WTC11 (cell line): ENCODE data around the gene GALNT9. TPM values are rescaled to one million over a fixed set of nuclear protein-coding genes. Genes with fewer than 3 reads are reported as not detected.

ENCODE experiments used
- ATAC-seq: fragments of 200-7000 bp; cut with Tn5 transposase; 2 replicates; pipeline ENCODE4 v1.10.0; 2021; ENCODE audit warnings: mild to moderate bottlenecking, moderate library complexity
- CTCF ChIA-PET: fragments of 300-600 bp; sonication (Branson Sonifier 250); formaldehyde crosslinking; loops from one replicate; lab custom pipeline; 2021; ENCODE audit warnings: antibody characterized with exemption; lab: Charles Lee
- POLR2A ChIA-PET: fragments of 350-600 bp; sonication (Branson Sonifier 250); formaldehyde crosslinking; loops from one replicate; lab custom pipeline; 2021; ENCODE audit warnings: antibody characterized with exemption; lab: Charles Lee
- DNase-seq: peaks from one replicate; pipeline ENCODE4 v3.0.0; 2021; ENCODE audit warnings: low spot score
- H3K27ac Mint-ChIP-seq: 2 replicates; pipeline ENCODE4 v1.8.0; 2021; ENCODE audit warnings: mixed read lengths
- H3K27me3 Mint-ChIP-seq: 2 replicates; pipeline ENCODE4 v1.8.0; 2021; ENCODE audit warnings: low read depth, mild to moderate bottlenecking, moderate library complexity, mixed read lengths
- H3K36me3 Mint-ChIP-seq: 2 replicates; pipeline ENCODE4 v1.8.0; 2021; ENCODE audit warnings: mixed read lengths
- H3K4me1 Mint-ChIP-seq: 2 replicates; pipeline ENCODE4 v1.8.0; 2022; ENCODE audit warnings: mixed read lengths
- H3K4me3 Mint-ChIP-seq: 2 replicates; pipeline ENCODE4 v1.8.0; 2021; ENCODE audit warnings: mild to moderate bottlenecking, moderate library complexity, mixed read lengths
- H3K9me3 Mint-ChIP-seq: 2 replicates; pipeline ENCODE4 v1.8.0; 2021; ENCODE audit warnings: mixed read lengths
- GTF2I ChIP-seq: fragments of 250-450 bp; sonication (Bioruptor Pico); conservative IDR thresholded peaks from 2 replicates; pipeline ENCODE4 v1.4.0; 2021; ENCODE audit warnings: mild to moderate bottlenecking
- HMGA2 ChIP-seq: fragments of 250-450 bp; sonication (Bioruptor Pico); IDR thresholded peaks from 2 replicates; pipeline ENCODE4 v1.4.0; 2021; ENCODE audit warnings: mild to moderate bottlenecking, moderate library complexity
- KAT7 ChIP-seq: sonication (generic); formaldehyde crosslinking; IDR thresholded peaks from 2 replicates; pipeline ENCODE4 v1.8.1; 2023; ENCODE audit warnings: missing genetic modification reagents, mild to moderate bottlenecking, borderline replicate concordance
- NFE2L1 ChIP-seq: sonication (generic); formaldehyde crosslinking; IDR thresholded peaks from 2 replicates; pipeline ENCODE4 v1.8.1; 2023; ENCODE audit warnings: missing genetic modification reagents
- OVOL2 ChIP-seq: fragments of 250-450 bp; sonication (Bioruptor Pico); IDR thresholded peaks from 2 replicates; pipeline ENCODE4 v1.9.0; 2021; ENCODE audit warnings: mild to moderate bottlenecking, borderline replicate concordance
- RELA ChIP-seq: sonication (generic); formaldehyde crosslinking; IDR thresholded peaks from 2 replicates; pipeline ENCODE4 v1.8.1; 2022; ENCODE audit warnings: missing genetic modification reagents, mild to moderate bottlenecking, borderline replicate concordance
- RORB ChIP-seq: fragments of 250-450 bp; sonication (Bioruptor Pico); IDR thresholded peaks from 2 replicates; pipeline ENCODE4 v1.9.0; 2021; ENCODE audit warnings: mild to moderate bottlenecking
- SP1 ChIP-seq: sonication (generic); formaldehyde crosslinking; conservative IDR thresholded peaks from 2 replicates; pipeline ENCODE4 v1.8.1; 2022; ENCODE audit warnings: missing genetic modification reagents
- TCF7 ChIP-seq: sonication (generic); formaldehyde crosslinking; IDR thresholded peaks from 2 replicates; pipeline ENCODE4 v1.8.0; 2022; ENCODE audit warnings: mild to moderate bottlenecking, low read depth, missing genetic modification reagents, moderate library complexity
- TEAD1 ChIP-seq: sonication (generic); formaldehyde crosslinking; IDR thresholded peaks from 2 replicates; pipeline ENCODE4 v1.8.0; 2022; ENCODE audit warnings: mild to moderate bottlenecking, missing genetic modification reagents
- TEAD4 ChIP-seq: sonication (generic); formaldehyde crosslinking; IDR thresholded peaks from 2 replicates; pipeline ENCODE4 v1.8.0; 2022; ENCODE audit warnings: mild to moderate bottlenecking, missing genetic modification reagents
- USF2 ChIP-seq: sonication (generic); formaldehyde crosslinking; IDR thresholded peaks from 2 replicates; pipeline ENCODE4 v1.8.1; 2023; ENCODE audit warnings: mild to moderate bottlenecking, missing genetic modification reagents, moderate library complexity
- ZNF219 ChIP-seq: sonication (generic); formaldehyde crosslinking; IDR thresholded peaks from 2 replicates; pipeline ENCODE4 v1.8.0; 2023; ENCODE audit warnings: missing genetic modification reagents, mild to moderate bottlenecking, borderline replicate concordance
- ZNF396 ChIP-seq: fragments of 250-450 bp; sonication (Bioruptor Pico); IDR thresholded peaks from 2 replicates; pipeline ENCODE4 v1.8.0; 2021; ENCODE audit warnings: mild to moderate bottlenecking, moderate library complexity, borderline replicate concordance
- ZNF425 ChIP-seq: fragments of 250-450 bp; sonication (Bioruptor Pico); conservative IDR thresholded peaks from 2 replicates; pipeline ENCODE4 v1.9.0; 2021; ENCODE audit warnings: mild to moderate bottlenecking
- total RNA-seq: library from RNA; stranded (reverse); gene quantifications from 3 replicates; pipeline ENCODE4 v1.2.3, GENCODE V29; 2021
- TF ChIP-seq, protein P1 (sequence below): sonication (generic); formaldehyde crosslinking; IDR thresholded peaks from 2 replicates; pipeline ENCODE4 v1.8.0; 2022; ENCODE audit warnings: missing genetic modification reagents
- TF ChIP-seq, protein P2 (sequence below): fragments of 200-600 bp; IDR thresholded peaks from 2 replicates; pipeline ENCODE4 v1.8.0; 2022; ENCODE audit warnings: antibody characterized with exemption

Gene GALNT9
- total RNA-seq, 1 experiment from 2014 or later = 0.90 TPM

- CTCF ChIA-PET = interaction anchor here (1.2 to 1.9 kb wide), 3 partner anchors 10 to 67 kb away, joined by 3 to 7 read pairs (median 6); no protein-coding TSS in a partner anchor
- DNase-seq = no peak
- ATAC-seq = no peak
- POLR2A ChIA-PET = no interaction called here
- Mint-ChIP-seq H3K9me3 (no peaks in the 10 kb centered on the region), H3K27me3 (peaks cover 37% of the 10 kb centered on the region), H3K36me3 (no peaks in the 10 kb centered on the region), H3K4me3 (no peak overlapping the region), H3K27ac (no peak overlapping the region)
- TF ChIP-seq RELA (CRISPR knock-in tag) = no peak
- no peak for TF ChIP-seq TCF7 (CRISPR knock-in tag)
- TF ChIP-seq HMGA2 (CRISPR knock-in tag) = no peak
- TF ChIP-seq, protein P1, sequence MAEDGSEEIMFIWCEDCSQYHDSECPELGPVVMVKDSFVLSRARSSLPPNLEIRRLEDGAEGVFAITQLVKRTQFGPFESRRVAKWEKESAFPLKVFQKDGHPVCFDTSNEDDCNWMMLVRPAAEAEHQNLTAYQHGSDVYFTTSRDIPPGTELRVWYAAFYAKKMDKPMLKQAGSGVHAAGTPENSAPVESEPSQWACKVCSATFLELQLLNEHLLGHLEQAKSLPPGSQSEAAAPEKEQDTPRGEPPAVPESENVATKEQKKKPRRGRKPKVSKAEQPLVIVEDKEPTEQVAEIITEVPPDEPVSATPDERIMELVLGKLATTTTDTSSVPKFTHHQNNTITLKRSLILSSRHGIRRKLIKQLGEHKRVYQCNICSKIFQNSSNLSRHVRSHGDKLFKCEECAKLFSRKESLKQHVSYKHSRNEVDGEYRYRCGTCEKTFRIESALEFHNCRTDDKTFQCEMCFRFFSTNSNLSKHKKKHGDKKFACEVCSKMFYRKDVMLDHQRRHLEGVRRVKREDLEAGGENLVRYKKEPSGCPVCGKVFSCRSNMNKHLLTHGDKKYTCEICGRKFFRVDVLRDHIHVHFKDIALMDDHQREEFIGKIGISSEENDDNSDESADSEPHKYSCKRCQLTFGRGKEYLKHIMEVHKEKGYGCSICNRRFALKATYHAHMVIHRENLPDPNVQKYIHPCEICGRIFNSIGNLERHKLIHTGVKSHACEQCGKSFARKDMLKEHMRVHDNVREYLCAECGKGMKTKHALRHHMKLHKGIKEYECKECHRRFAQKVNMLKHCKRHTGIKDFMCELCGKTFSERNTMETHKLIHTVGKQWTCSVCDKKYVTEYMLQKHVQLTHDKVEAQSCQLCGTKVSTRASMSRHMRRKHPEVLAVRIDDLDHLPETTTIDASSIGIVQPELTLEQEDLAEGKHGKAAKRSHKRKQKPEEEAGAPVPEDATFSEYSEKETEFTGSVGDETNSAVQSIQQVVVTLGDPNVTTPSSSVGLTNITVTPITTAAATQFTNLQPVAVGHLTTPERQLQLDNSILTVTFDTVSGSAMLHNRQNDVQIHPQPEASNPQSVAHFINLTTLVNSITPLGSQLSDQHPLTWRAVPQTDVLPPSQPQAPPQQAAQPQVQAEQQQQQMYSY = no peak
- no peak for TF ChIP-seq RORB
- no peak for TF ChIP-seq USF2 (CRISPR knock-in tag)
- TF ChIP-seq, all 79 proteins: peak for 0
- peaks cover 5% of the 10 kb centered on the region for H3K4me1 Mint-ChIP-seq
These were observed 22.5 kb upstream of the GALNT9 start for GRCh38 chr12:132351751-132352495.

- Mint-ChIP-seq H3K9me3 (no peaks in the 10 kb centered on the region), H3K27ac (no peak overlapping the region), H3K4me1 (0 out of 2 replicates have a peak, but pooled peaks cover 3% of the 10 kb centered on the region), H3K4me3 (no peak overlapping the region), H3K27me3 (peaks cover 33% of the 10 kb centered on the region), H3K36me3 (no peaks in the 10 kb centered on the region)
- ChIA-PET POLR2A (no interaction called here), CTCF (no interaction called here)
- DNase-seq = no peak
- no peak for ATAC-seq
- TF ChIP-seq OVOL2 (no peak), HMGA2 (CRISPR knock-in tag) (no peak), ZNF219 (CRISPR knock-in tag) (no peak), TEAD1 (CRISPR knock-in tag) (no peak), KAT7 (CRISPR knock-in tag) (no peak), NFE2L1 (0 out of 2 replicates have a peak, but pooled peaks have one; percentile 13)
These were observed 20.2 kb upstream of the GALNT9 start for GRCh38 chr12:132349501-132350131.

- Mint-ChIP-seq H3K4me3 (no peak overlapping the region), H3K27me3 (peaks cover 34% of the 10 kb centered on the region), H3K36me3 (no peaks in the 10 kb centered on the region), H3K9me3 (no peaks in the 10 kb centered on the region), H3K27ac (no peak overlapping the region), H3K4me1 (no peaks in the 10 kb centered on the region)
- no peak for TF ChIP-seq GTF2I
- TF ChIP-seq, protein P2, sequence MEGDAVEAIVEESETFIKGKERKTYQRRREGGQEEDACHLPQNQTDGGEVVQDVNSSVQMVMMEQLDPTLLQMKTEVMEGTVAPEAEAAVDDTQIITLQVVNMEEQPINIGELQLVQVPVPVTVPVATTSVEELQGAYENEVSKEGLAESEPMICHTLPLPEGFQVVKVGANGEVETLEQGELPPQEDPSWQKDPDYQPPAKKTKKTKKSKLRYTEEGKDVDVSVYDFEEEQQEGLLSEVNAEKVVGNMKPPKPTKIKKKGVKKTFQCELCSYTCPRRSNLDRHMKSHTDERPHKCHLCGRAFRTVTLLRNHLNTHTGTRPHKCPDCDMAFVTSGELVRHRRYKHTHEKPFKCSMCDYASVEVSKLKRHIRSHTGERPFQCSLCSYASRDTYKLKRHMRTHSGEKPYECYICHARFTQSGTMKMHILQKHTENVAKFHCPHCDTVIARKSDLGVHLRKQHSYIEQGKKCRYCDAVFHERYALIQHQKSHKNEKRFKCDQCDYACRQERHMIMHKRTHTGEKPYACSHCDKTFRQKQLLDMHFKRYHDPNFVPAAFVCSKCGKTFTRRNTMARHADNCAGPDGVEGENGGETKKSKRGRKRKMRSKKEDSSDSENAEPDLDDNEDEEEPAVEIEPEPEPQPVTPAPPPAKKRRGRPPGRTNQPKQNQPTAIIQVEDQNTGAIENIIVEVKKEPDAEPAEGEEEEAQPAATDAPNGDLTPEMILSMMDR = no peak
- TF ChIP-seq RORB = no peak
- no peak for TF ChIP-seq ZNF396 (CRISPR knock-in tag)
- no peak for TF ChIP-seq TEAD4 (CRISPR knock-in tag)
- no peak for TF ChIP-seq ZNF425 (CRISPR knock-in tag)
- TF ChIP-seq SP1 (CRISPR knock-in tag) = no peak
- no peak for ATAC-seq
- CTCF ChIA-PET = no interaction called here
- no peak for DNase-seq
- POLR2A ChIA-PET = no interaction called here
These were observed 18.8 kb upstream of the GALNT9 start for GRCh38 chr12:132348176-132348575.
